GM21423 (cell line): ENCODE measurements around the gene CLCN5.

Source experiments
- ATAC-seq: cut with Tn5 transposase; IDR thresholded peaks from one replicate; pipeline ENCODE4 v1.9.1; 2021; ENCODE audit warnings: mild to moderate bottlenecking, moderate library complexity; ENCODE audit not compliant: unreplicated experiment

Gene CLCN5

GRCh38 chrX:49932791-49933190 is 10.4 kb downstream of the CLCN5 start:
- no peak for ATAC-seq

DNA sequence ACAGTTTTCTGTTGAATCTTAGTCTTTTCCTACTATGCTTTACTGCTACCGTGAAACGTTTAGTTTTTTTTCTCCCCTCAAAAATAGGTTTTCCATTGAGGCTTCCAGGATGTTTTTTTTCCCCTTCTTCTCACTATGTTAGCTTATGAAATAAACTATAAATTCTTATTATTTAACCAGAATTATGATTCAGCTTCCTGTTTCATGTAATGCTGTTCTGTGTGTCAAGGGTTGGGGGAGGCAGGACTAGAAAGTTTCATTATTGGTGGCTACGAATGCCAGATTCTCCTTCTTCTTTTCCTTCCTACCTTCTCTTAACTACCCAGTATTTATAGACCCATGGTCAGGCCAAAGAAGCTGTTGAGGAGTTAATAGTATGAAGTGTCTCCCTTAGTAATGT is 11.8 kb downstream of the CLCN5 start:
- no peak for ATAC-seq

- ATAC-seq = no peak
These were observed 12.3 kb downstream of the CLCN5 start for GRCh38 chrX:49934729-49935128.

GRCh38 chrX:49947781-49948180 is 25.4 kb downstream of the CLCN5 start:
- ATAC-seq = no peak

DNA sequence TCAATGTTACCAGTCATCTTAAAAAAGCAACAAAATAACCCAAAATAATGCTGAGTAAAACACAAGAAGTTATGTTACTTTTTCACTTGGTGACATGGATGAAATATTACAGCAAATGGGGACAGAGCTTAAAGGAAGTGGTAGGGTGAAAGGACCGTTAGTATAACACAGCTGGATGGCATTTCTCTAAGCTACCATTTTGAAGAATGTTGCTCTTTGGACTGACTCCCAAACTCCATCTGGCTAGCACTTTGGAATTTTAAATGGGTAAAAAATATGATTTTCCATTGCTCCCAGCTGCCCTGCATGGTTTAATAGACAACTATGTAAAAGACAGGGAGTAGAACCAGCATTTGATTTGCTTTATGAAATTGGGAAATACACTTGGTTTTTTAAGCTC is 27.6 kb downstream of the CLCN5 start:
- ATAC-seq = no peak

DNA sequence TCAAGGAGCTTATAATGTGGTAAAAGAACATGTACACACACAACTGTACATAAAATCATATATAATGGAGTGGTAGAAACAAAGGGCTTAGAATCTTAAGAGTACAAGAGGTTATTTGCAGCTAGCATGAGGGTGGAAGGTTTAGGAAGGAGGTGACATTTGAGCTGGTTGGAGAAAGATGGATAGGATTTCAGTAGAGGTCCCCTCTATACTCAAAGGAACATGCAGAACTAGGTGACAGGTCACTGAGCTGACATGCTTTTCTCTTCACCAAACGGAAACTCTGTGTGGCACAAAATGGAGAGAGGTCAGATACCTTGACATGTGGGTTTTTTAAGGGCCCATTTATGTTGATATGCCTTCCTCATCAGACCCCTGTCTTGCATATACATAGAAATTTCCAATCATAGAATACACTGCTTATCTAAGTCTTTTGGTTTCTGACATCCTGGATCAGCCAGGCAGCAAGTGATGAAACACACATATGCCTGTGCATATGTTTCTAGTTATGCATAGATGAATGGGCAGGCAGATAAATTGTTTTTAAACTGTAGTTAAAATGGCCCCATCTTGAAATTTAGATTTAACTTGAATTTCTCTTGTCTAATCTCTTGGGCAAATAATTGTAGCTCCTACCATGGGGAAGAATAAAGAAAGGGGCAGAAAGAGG is 29.3 kb downstream of the CLCN5 start:
- no peak for ATAC-seq

GRCh38 chrX:49956313-49956712 is 33.9 kb downstream of the CLCN5 start:
- no peak for ATAC-seq

GRCh38 chrX:49958727-49959485 is 36.5 kb downstream of the CLCN5 start:
- ATAC-seq = no peak

GRCh38 chrX:49959602-49960001 is 37.2 kb downstream of the CLCN5 start:
- no peak for ATAC-seq

GRCh38 chrX:49960061-49960460 is 37.7 kb downstream of the CLCN5 start:
- no peak for ATAC-seq

DNA sequence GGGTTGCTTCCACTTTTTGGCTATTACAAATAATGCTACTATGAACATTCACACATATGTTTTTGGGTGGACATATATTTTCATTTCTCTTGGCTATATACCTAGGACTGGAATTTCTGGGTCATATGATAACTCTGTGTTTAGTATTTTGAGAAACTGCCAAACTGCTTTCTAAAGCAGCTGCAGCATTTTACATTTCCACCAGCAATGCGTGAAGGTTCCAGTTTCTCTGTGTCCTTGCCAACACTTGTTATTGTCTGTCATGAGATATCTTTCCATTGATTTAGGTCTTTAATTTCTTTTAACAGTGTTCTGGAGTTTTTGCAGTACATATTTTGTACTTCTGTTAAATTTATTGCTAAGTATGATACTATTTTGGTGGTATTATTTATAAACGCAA is 48.3 kb downstream of the CLCN5 start:
- no peak for ATAC-seq

DNA sequence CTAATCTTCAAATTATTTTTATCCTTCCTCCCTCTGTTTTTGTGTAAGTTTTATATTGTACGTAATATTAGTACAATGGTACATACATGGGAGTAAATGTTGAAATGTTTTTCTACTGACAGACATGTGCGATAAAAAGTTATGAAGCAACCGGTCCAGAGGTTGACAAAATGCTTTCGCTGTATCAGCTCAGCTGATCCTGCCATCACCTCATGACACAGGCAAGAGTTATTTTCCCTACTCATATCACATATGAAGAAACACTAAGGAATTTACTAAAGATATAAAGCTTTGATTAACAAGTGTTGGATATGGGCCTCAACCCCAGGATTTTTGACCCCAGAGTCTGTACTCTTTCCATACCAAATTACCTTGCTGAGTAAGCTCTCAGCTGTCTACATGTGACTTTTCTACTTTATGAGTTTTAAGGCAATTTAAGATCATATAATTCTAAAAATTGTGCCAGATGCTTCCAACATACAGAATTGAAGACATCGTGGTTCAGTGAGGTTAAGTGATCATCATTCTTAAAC is 50.0 kb downstream of the CLCN5 start:
- no peak for ATAC-seq

DNA sequence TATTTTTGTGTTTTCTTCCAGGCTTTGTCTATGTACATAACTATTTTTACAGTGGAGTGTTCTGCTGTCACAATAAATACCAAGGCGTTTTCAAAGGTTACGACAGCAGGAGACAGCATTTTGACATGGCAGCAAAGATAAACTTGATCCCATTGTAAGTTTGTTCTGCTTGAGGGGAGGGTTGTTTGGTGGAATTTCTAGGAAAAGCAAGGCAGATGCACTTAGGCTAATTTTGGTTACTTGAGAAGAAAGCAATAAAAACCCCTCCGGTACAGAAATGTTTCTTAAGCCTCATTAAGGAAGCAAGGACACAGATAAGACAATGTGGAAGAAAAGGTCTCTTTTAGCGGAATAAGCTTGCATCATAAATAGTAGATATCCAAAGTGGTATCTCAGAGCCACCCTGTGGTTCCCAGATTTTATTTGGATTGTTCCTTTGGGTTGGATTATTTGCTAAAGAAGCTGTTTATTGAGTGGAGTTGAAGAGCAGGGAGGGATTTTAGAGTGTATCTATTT is 54.3 kb downstream of the CLCN5 start:
- ATAC-seq = no peak

- ATAC-seq = no peak
These were observed 55.1 kb downstream of the CLCN5 start for GRCh38 chrX:49977319-49978090.

DNA sequence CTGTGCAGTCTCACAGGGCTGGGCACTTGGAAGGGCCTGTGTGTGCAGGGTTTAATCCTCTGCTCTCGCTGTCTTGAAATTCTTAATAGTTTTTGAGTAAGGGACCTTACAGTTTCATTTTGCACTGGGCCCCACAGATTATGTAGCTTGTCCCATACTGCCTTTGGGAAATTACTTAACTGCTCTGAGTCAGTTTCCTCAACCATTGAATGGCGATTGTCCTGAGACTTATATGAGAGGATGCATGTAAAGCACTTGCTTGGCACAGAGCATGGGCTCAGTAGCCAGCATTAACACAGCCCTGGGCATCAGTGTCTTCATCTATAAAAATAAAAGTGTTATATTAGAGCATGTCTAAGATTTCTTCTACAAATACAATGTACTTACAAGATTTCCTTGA is 55.8 kb downstream of the CLCN5 start:
- no peak for ATAC-seq

GRCh38 chrX:49986058-49986457 is 63.7 kb downstream of the CLCN5 start:
- ATAC-seq = no peak

DNA sequence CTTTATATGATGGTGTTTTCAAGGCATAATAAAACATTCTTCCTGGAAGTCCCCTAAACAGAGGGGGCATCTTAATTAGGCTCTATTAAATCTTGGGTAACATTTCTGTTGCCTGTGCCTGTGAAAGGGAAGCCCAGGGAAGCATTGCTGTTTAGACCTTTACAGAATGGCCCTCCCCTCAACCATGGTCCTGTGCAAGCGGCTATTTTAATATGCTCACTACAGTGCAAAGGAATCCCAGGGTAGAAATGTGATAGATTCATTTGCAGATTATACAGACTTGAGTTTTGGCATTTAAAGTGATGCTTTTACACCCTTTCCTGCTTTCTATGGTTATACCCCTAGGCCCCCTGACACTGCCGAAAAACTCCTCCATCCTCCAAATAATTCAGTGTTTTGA is 65.3 kb downstream of the CLCN5 start:
- no peak for ATAC-seq

GRCh38 chrX:49988143-49988542 is 65.7 kb downstream of the CLCN5 start:
- no peak for ATAC-seq

DNA sequence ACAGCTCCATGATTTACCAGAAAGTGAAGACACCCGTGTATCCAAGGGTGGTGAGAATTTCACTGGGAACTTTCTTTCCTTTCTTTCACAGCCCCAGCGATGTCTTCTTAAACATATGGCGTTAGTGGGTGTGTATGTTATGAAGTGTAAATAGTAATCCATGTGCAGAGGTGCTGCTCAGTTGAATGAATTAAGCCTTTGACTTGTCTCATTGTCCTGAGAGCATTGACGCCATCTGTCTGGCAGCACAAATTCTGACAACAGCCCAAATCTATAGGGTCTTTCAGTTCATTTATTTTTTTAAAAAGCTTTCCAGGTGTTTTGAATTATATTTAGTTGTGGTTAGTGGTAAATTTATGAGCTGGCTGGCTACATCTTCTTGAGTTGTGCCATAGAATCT is 69.4 kb downstream of the CLCN5 start:
- no peak for ATAC-seq

DNA sequence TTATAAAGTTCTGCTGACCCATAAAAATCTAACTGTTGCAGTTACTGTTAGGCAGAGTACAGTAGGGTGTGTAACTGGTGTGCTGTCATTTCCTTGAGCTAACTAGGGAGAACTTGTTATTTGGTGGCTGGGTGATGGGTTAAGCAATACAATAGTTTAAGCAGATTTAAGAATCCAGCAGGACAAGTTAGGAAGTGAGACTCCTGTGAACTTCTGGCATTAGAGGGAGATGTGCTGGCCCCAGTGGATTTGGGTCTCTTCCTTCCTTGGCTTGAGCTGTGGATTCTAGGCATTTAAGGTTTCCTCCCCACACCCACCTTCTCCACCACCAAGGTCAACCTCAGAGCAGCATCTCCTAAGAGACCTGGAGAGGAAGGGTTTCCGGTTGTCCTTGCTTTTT is 70.5 kb downstream of the CLCN5 start:
- no peak for ATAC-seq

DNA sequence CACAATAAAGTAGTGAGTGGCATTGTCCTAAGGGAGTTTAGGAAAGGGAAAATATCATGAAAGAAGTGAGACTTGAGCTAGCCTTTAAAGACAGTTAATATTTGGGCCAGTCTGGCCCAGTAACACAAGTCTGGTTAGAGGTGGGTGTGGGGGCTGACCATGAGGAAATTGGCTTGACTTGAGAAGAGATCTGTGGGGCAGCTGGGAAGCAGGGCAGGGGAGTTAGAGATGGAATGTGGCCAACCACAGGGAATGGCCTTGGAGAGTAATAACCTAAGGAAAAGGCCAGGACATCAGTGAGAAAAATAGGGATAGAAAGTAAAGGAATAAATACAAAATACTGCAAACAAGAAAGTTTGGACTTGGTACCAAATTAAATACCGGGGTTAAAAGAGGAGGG is 71.3 kb downstream of the CLCN5 start:
- ATAC-seq = no peak
